LNCAP (cell line): ENCODE results near the gene NEDD4L.

Experiments used
- TF ChIP-seq, protein P1 (sequence below): fragments of 450-650 bp; IDR thresholded peaks from 2 replicates; pipeline ENCODE4 v1.5.1; 2017; ENCODE audit warnings: mild to moderate bottlenecking

NEDD4L gene

DNA sequence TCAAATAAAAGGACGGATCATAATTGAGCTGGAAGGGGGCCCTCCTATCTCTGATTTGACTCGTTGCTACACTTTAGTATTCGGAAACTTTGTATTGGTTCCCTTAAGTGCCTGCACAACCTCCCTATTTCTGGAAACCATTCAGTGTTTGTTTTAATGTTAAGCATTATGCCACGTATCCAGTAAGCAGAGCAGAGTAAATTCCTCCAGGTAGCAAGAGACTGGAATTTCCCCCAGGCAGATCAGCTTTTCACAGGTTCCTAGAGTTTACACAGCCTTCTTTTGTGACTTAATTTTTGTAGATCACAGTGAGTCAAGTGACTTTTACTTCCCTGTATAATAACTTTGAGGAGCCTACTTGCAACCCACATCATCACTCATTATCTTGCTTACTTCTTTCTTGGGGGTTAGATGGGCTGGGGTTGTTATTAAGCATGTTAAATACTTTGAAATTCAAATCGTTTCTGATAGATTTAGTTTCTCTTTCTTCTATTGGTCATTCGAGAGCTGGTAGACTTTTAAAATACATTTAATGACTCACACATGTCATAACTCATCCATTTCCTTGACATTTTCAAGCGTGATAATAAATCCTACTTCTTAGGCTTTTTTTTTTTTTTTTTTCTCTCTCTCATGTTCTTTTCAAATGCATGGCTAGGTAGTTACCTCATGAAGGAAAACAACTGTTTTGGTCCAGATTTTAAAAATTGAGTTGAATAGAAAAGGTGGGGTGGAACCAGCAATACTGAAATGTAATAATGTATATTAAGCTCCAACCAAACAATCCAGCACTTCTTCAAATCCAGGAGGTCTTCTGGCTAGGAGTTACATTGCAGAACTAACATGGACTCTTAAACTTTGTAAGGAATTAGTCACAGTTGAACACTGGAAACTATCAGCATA, 219.3 kb downstream of the NEDD4L start:
- TF ChIP-seq, protein P1, sequence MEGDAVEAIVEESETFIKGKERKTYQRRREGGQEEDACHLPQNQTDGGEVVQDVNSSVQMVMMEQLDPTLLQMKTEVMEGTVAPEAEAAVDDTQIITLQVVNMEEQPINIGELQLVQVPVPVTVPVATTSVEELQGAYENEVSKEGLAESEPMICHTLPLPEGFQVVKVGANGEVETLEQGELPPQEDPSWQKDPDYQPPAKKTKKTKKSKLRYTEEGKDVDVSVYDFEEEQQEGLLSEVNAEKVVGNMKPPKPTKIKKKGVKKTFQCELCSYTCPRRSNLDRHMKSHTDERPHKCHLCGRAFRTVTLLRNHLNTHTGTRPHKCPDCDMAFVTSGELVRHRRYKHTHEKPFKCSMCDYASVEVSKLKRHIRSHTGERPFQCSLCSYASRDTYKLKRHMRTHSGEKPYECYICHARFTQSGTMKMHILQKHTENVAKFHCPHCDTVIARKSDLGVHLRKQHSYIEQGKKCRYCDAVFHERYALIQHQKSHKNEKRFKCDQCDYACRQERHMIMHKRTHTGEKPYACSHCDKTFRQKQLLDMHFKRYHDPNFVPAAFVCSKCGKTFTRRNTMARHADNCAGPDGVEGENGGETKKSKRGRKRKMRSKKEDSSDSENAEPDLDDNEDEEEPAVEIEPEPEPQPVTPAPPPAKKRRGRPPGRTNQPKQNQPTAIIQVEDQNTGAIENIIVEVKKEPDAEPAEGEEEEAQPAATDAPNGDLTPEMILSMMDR, result no peak

DNA sequence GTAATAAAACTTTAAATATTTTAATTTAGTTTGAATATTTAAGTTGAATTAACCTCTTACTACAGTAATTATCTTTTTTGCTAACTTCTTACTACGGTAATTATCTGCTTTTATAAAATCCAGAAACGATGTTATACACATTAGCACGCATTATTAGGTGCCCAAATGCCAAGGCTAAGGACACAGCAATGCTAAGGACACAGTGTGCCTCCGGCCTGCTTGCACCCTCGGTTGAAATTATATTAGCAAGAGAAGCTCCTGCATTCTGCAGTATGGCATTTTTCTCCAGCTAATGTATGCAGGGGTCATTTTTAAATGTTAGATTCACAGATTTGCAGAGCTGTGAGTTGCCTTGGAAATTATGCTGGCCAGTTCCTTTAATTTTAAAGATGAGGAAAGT, 220.0 kb downstream of the NEDD4L start:
- TF ChIP-seq, protein P1, result no peak

DNA sequence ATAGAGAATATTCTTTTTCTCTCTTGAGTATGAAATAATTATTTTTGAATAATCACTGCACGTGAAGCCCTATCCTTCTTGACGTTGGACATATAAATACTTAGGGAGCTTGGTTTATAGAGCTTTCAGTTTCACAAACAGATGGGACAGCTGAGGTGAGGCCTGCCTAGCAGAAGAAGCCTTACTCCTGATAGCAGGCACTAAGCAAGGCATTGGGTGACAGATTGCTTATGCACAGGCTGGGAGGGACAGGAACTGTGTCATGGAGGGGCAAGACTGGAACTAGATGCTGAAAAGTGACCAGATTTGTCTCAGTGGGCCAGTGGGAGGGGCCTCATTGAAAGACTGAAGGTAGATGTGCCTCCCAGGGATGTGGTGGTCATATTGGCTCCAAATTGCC, 220.8 kb downstream of the NEDD4L start:
- TF ChIP-seq, protein P1, result no peak

DNA sequence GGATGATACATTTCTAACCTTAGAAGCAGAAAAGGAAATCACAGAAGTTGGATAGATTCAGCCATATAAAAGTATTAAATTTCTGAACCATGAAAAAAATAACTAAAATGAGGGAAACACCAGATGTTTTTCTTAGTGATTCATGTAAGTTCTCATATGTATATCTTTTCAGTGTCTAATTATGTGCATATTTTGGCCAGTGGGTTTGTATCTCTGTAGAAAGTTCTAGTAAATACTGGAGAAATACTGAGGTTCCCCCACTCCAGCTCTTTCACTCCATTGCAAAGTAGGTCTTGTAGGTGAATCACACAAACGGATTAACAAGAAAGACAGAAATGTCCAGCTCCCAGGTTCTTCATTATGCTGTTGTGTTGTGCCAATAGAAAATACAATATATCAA, 222.3 kb downstream of the NEDD4L start:
- TF ChIP-seq, protein P1, result no peak

- TF ChIP-seq, protein P1, result no peak
Measured at GRCh38 chr18:58267493-58267892, 223.5 kb downstream of the NEDD4L start.

- TF ChIP-seq, protein P1, result no peak
Measured at GRCh38 chr18:58268849-58269248, 224.8 kb downstream of the NEDD4L start.

DNA sequence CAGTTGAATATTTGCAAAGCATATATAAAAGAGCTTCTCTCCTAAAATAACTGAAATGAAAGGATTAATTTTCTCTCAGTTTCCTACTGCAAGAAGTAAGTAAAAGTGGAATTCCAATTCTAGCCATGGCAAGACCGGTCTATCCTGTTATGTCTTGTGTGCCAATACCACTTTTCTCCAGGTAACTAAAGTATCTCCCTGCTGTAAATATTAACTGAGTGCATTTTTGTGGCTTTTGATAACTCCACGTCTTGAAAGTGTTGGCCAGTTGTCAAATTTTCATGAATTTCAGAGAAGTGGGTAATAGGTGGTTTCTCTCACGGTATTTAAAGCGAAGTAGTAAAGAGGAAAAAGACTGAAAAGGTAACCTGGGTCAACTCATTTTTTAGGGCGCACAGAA, 225.9 kb downstream of the NEDD4L start:
- TF ChIP-seq, protein P1, result no peak

DNA sequence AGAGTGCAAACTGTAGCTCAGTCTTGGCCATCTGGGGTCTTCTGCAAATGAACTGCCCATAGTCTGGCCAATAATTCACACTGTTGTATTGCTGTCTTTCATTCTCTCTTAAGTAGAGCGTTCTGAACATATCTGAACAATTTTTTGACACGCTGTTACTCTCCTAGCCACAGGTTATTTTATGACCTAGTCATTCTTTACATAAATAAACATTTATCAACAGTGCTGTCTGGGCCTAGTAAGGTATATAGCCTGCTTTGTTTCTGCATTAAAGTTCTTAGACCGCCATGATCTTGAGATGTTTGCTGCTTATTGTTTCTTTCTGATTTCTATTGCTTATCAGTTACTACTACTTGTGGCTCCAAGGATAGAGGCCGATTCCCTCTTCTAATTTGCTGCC, 226.4 kb downstream of the NEDD4L start:
- TF ChIP-seq, protein P1, result no peak
